Lower lobe of right lung (tissue), 2 donors: ENCODE data around the gene BMP2. TPM values are rescaled to one million over a fixed set of nuclear protein-coding genes. Genes with fewer than 3 reads are reported as not detected.

Experiments used
- ATAC-seq, 2 donors: fragments of 200-7000 bp; cut with Tn5 transposase; one replicate each; pipeline ENCODE4 v1.9.1; 2020 to 2022; ENCODE audit warnings: mild to moderate bottlenecking in 2 of 2, moderate library complexity in 2 of 2
- DNase-seq: peaks from one replicate; pipeline ENCODE4 v3.0.0-alpha.2; 2020
- H3K27ac ChIP-seq: fragments of 200-600 bp; one replicate; pipeline ENCODE4 v1.8.0; 2022
- H3K27me3 ChIP-seq: fragments of 200-600 bp; one replicate; pipeline ENCODE4 v1.8.0; 2022; ENCODE audit warnings: low read depth
- H3K36me3 ChIP-seq: fragments of 200-600 bp; one replicate; pipeline ENCODE4 v1.8.0; 2022; ENCODE audit warnings: mild to moderate bottlenecking
- H3K4me1 ChIP-seq: fragments of 200-600 bp; one replicate; pipeline ENCODE4 v1.8.0; 2022
- H3K4me3 ChIP-seq: fragments of 200-600 bp; one replicate; pipeline ENCODE4 v1.8.0; 2022; ENCODE audit warnings: mild to moderate bottlenecking
- H3K9me3 ChIP-seq: fragments of 200-600 bp; one replicate; pipeline ENCODE4 v1.8.0; 2022
- CTCF ChIP-seq: fragments of 200-600 bp; IDR thresholded peaks from one replicate; pipeline ENCODE4 v1.8.0; 2022; ENCODE audit warnings: antibody characterized with exemption, mild to moderate bottlenecking
- intact Hi-C: fragments of 100-400 bp; cut with DNase I; formaldehyde crosslinking; loops from one replicate; pipeline ENCODE4 v1.11.0; 2022
- total RNA-seq: library from RNA; stranded (reverse); fragmentation: NEBNext Ultra II Directional; extraction: Animal tissue kit (Norgen Biotek cat#: 25700); gene quantifications from one replicate; pipeline ENCODE4 v1.2.1, GENCODE V29; 2021
- donor health status: DM: no; HTN: yes; CAD: no; lungs with severe emphysema.

BMP2 gene
- total RNA-seq, 1 donor from 2014 or later: 12.4 TPM

GRCh38 chr20:6811262-6812035, 44.0 kb downstream of the BMP2 start:
- H3K36me3 ChIP-seq: no peaks in the 10 kb centered on the region
- intact Hi-C loops: no loop called here
- no peak for TF ChIP-seq CTCF
- no peaks in the 10 kb centered on the region for H3K9me3 ChIP-seq
- no peak for DNase-seq
- H3K4me3 ChIP-seq: no peak overlapping the region
- no peaks in the 10 kb centered on the region for H3K4me1 ChIP-seq
- no peak overlapping the region for H3K27ac ChIP-seq
- ATAC-seq: no peak
- no peaks in the 10 kb centered on the region for H3K27me3 ChIP-seq

GRCh38 chr20:6812530-6812929, 45.0 kb downstream of the BMP2 start:
- Histone ChIP-seq H3K4me3 (no peak overlapping the region), H3K4me1 (no peaks in the 10 kb centered on the region), H3K36me3 (no peaks in the 10 kb centered on the region), H3K27ac (no peak overlapping the region), H3K27me3 (no peaks in the 10 kb centered on the region), H3K9me3 (no peaks in the 10 kb centered on the region)
- ATAC-seq (no peak), DNase-seq (no peak)
- TF ChIP-seq CTCF: no peak
- intact Hi-C loops: no loop called here

GRCh38 chr20:6814945-6815344, 47.5 kb downstream of the BMP2 start:
- ATAC-seq (no peak), DNase-seq (no peak)
- Histone ChIP-seq H3K4me1 (no peaks in the 10 kb centered on the region), H3K9me3 (no peaks in the 10 kb centered on the region), H3K36me3 (no peaks in the 10 kb centered on the region), H3K27ac (no peak overlapping the region), H3K4me3 (no peak overlapping the region), H3K27me3 (no peaks in the 10 kb centered on the region)
- no peak for TF ChIP-seq CTCF
- intact Hi-C loops: no loop called here

- no peak for TF ChIP-seq CTCF
- Histone ChIP-seq H3K9me3 (no peaks in the 10 kb centered on the region), H3K36me3 (no peaks in the 10 kb centered on the region), H3K27ac (no peak overlapping the region), H3K4me1 (no peaks in the 10 kb centered on the region), H3K27me3 (no peaks in the 10 kb centered on the region), H3K4me3 (no peak overlapping the region)
- intact Hi-C loops: no loop called here
- no peak for DNase-seq
- ATAC-seq: no peak
Measured at GRCh38 chr20:6818033-6818808, 50.7 kb downstream of the BMP2 start.

GRCh38 chr20:6819599-6819998, 52.1 kb downstream of the BMP2 start:
- no peaks in the 10 kb centered on the region for H3K27me3 ChIP-seq
- H3K4me1 ChIP-seq: no peaks in the 10 kb centered on the region
- ATAC-seq: peak; percentile 69 to 85
- no peaks in the 10 kb centered on the region for H3K9me3 ChIP-seq
- no peak for DNase-seq
- no peak overlapping the region for H3K4me3 ChIP-seq
- intact Hi-C loops: no loop called here
- H3K27ac ChIP-seq: no peak overlapping the region
- no peaks in the 10 kb centered on the region for H3K36me3 ChIP-seq
- peak; percentile 32 for TF ChIP-seq CTCF
